NCI-H526 treated with DMSO at 0.1 percent for 48 hours (cell line): ENCODE data around the gene NAP1L1.
A peak's percentile ranks its signal among the peaks of the same experiment; 100 is the strongest.

ENCODE experiments used
- DNase-seq: peaks from one replicate; lab custom pipeline; 2025; lab: John Stamatoyannopoulos, UW

Gene NAP1L1

DNA sequence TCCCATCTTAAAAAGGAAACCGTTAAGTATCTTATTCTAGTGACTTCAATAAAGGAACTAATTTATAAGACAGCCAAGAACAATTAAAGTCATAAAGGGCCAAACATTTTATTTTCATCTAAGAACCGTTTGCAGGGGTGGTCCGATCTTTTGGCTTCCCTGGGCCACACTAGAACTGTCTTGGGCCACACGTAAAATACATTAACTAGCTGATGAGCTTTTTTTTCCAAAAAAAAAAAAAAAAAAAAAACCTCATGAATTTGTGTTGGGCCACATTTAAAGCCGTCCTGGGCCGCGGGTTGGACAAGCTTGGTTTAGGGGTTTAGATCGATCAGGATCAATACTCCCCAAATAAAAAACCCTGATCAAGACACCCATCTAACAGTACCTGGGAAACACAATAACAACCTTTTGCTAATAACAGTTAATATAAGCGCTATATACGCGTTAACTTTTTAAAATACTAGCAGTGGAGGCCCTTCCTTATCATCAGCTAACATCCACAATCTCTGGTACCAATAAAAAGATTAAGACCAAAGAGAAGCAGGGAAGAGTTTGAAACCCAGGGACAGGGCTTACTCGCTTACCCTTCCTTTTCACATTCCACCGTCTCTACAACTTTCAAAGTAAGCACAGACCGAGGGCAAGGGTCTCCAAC lies 1.1 kb downstream of the NAP1L1 start:
- peak; percentile 64 for DNase-seq

DNA sequence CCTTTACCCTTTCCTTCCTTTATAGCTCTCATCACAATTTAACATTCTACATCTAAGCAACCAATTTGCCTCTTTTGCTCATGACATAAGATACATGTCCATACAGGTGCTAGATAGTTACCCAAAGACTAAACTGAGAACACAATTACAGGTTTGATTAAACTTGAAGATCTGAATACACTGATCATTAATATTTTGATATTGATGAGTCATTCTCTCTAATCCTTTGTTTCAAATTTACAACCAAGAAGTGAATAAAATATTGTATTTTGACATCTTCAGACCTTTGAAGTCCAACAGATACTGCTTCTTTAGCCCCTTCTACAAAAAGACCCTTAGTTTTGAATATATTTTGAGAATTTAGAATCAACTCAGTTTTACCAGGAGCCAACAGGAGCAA lies 2.6 kb downstream of the NAP1L1 start:
- no peak for DNase-seq

DNA sequence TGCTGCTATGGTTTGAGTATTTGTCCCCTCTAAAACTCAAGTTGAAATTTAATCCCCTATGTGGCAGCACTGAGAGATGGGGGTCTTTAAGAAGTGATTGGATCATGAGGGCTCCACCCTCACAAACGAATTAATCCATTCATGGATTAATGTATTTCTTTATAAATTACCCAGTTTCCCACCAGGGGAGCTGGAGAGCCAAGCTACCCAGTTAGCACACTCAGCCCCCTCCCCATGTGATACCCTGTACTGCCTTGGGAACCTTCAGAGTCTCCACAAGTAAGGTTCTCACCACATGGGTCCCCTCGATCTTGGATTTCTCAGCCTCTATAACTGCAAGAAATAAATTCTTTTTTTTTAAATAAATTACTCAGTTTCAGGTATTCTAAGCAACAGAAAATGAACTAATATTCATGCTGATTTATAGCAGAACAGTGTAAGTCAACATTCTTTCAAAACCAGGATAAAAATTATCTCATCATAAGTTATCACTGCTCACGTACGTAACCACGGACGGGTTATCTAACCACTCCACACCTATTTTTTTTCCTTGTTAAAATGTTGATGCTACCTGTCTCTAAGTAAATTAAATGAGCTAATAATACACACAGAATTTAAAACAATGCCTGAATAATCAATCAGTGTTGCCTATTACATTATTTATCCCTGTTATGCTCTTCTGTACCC lies 3.6 kb downstream of the NAP1L1 start:
- peak; percentile 55 for DNase-seq

DNA sequence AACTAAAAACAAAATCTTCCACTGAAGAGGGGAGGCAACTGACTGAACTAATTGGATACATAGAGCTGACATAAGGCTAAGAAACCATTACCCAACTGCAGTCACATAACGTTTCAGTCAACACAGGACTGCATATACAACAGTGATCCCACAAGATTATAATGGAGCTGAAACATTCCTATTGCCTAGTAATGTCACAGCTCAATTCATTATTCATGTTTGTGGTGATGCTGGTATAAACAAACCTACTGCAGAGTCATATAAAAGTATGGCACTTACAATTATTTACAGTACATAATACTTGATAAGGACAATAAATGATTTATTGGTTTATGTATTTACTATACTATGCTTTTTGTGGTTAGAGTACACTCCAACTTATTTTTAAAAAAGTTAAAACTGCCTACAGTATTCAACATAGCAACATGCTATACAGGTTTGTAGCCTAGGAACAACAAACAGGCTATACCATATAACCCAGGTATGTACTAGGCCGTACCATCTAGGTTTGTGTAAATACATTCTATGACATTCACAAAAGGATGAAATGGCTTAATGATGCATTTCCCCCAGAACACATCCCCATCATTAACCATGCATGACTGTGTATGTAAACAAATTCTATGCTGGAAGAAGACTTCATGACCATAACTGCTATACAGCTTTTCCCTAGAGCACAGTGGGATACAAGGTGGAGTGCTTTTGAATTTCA lies 4.3 kb downstream of the NAP1L1 start:
- DNase-seq: peak; percentile 68

DNA sequence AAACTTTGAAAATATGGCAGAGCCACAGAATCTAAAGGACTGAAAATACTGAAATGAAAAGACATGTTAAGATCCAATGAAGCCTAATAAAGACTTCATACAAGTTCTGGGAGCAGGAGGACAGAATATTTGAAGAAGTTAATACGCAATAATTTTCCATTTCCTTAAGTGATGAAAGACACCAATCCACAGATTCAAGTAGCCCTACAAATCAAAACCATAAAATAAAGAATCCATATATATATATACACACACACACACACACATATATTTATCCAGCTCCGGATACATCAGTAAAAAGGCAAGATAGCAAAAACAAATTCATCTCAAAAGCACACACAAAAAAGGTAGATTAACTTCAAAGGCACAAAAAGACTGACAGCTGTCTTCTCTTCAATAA lies 5.7 kb downstream of the NAP1L1 start:
- DNase-seq: no peak

DNA sequence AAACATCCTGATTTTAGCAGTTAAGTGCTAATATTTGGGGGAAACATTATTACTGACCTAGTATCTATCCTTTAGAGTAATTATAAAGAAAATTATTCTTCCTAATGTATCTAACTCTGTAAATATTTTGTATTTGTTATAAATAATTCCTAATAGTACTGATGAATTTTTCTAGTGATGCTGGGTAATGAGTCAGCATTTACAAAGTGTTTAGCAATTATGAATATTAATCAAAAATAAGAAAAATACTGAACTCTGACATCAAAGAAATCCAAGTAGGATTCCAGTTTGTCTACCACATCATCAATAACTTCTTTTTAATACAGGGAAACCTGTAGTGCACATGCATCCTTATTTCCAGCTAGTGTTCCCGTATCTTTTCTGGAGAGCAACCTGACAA lies 9.0 kb downstream of the NAP1L1 start:
- no peak for DNase-seq

DNA sequence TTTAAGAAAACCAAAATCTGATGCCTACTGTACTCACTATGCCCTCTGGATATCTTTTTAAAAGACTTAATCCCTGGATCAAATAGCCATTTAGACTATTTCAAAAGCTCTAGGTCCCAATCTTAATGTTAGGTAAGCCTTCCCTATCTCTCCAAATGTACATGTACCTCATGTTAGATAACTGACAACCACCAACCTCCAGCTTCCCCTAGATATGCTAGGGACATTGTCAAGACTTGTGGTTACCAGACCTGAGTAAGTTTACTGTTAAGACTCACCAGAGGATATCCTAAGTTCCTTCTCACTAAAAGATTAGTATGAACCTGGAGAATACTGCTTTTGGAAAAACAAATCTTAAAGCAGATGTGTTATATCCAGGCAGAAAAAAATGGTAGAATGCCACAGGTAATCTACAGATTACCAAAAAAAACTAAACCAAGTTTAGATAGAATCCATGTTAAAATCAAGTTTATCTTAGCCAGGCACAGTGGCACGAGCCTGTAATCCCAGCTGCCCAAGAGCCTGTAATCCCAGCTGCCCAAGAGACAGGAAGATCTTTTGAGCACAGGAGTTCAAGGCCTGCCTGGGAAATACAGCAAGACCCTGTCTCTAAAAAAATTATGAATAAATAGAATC lies 9.7 kb downstream of the NAP1L1 start:
- DNase-seq: no peak

DNA sequence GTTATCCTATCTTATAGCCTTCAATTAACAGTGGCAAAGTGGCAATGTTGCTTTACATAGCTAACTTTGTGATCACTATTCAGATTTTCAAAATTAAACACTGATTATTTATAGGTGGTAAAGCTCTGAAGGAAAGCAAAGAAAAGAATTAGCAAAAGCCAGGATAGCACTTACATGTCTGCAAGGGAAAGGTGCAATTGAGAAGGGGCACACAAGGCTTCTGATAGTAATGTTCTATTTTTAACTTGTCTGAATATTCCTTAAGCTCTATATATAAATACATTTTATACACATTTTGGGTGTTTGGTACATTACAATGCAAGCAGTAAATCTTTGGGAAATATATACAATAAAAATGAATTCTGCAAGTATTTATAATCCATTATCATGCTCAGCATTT lies 10.9 kb downstream of the NAP1L1 start:
- DNase-seq: no peak

DNA sequence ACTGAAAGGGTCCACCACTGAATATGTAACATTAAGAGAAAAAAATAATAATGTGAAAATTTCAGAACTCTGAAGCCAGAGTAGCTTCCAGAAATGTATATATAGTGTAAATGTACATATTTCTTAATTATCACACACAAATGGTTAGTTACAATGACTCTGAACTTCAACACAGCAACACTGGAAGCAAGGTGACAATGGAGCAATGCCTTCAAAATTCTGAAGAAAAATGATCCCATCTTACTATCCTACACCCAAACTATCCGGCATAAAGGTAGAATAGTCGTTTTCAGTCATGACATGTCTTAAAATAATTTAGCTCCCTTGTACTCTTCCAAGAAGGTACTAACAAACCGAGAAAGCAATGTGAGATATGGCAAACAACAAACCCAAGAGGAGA lies 11.9 kb downstream of the NAP1L1 start:
- DNase-seq: no peak

DNA sequence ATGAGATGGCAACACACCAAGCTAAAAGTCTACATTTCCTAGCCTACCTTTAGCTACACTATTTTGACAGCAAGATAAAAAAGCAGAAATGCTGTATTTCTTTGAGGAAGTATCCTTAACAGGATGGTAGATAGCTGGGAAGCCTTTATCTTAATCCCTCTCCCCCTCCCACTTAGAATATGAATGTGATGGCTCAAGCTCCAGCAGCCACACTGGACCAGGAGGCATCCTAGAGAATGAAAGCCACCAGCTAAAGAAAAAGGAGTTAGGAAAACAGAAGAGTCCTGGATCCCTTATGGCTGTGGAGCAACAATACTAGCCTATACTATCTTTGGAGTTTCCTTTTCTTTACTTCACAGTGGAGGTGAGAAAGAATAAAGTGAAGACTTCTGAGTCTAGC lies 15.1 kb downstream of the NAP1L1 start:
- DNase-seq: no peak

DNA sequence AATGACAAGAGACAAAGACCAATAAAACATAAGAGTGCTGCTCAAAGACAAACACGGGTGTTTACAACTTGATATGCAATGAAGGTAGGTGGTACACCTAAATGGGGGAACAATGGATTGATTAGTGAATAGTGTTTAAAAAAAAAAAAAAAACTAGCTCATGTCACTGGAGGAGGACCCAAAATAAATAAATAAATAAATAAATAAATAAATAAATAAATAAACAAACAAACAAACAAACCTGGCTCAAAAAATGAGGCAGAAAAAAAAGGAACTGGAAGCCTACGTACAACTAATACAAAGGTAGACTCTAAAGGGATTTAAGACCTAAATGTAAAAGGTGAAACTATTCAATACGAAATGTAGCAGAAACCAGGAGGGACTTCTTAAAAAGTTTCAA lies 18.6 kb downstream of the NAP1L1 start:
- no peak for DNase-seq

DNA sequence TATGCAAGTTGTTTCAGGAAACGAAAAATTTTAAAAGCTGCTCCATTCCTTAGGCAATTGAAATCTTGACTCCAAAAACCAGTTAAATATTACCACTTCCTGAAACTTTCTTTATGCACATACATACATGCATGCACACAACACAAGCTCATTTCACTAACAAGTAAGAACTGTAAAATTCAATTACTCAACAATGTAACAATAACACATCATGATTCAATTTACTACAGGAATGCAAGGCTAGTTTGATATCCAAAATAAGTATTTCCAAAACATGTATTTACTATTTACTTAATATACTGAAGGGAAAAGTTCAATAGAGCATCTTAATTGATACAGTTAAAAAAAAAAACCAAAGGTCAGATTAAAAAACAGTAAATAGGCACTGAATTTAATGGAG lies 19.6 kb downstream of the NAP1L1 start:
- no peak for DNase-seq

DNA sequence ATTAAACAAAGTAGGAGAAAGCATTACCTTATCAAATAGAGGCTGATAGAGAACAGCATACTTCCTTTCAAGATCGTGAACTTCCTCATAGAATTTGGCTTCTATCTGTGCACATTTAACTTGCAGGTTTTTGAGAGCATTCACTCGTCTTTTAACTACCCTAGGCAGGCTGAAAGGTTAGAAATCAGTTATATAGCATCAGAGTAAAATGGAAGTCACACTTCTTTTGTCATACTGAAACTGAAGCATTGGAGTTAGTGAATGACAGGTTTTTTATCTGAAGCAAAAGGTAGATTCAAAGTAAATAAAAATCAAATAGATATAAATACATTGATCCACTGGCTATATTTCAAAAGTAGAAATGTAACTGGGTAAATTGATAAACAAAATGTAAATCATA lies 24.4 kb downstream of the NAP1L1 start:
- no peak for DNase-seq

DNA sequence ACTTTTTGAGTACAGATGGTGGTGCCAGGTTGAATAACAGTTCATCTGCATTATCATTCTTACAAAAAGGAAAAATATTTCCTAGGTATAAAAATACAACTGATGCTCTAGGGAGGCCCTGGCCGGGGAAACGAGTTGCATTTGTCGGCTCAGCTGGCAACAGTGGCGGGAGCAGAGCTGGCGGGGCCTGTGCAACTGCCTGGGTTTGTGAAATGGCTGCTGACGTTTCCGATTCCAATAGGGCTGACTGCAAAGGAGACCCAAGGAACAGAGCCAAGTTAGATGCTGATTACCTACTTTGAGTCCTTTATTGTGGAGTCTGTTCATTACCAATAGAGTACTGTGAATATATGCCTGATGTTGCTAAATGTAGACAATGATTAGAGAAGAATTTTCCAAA lies 27.2 kb downstream of the NAP1L1 start:
- no peak for DNase-seq

DNA sequence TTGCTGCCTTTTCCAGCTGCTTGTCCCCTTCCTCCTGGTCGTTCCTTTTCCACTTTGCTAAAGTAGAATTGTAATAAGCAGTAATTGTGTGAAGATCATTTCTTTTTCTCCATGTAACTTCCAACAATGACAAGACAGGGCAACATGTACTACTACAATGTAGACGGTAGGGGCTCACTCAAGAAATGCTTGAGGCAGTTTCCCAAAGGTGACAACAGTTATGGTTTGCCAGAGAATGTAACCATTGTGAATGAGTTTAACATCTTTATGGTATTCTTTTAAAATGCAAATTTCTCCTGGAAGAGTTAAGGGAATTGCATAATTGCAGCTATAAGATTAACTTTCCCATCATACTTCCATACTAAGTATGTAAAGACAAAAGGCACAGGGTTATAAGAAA lies 29.1 kb downstream of the NAP1L1 start:
- no peak for DNase-seq

DNA sequence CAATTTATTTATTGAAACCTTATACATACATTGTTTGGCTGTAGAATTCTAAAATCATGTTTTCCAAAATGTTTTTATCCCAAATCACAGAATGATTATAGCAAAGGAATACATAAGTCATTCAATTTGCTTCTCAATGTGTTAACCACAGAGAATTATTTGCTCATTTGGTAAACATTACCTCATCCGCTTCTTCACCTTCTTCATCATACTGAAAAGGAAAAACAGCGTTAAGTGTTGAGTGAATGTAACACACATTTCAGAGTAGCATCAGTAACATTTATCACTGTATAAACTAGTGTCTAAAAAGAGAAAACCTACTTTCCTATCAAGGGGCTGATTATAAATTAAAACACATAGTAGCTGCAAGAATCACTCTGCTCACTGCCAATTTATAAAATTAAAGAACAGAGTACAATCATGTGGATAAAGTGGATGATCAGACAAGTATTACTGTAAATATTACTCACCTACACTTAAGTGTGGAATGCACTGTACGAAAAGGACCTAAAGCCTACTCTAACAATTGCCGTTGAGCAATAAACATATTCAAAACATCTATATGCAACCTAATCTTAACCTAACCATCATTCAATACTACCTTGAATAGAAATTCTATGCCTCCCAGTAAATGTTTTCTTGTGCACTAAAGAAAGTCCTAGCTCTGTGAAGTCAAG lies 34.8 kb downstream of the NAP1L1 start:
- no peak for DNase-seq

DNA sequence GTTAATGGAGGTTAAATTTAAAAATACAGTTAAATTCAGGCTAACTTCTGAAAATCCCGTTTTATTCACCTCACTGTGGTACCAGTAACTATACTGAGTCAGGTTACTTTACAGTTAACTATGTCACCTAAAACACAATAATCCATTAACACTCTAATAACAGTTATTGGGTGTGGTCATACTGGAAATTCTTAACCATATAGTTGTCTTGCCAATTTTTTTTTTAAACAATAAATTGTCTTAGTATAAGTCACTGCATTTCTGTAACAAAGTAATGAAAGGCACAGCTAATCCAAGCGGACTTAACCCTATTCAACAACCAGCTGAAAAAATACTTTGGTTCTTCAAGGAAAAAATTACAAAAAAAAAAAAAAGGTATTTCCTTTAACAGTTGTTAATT lies 36.7 kb downstream of the NAP1L1 start:
- DNase-seq: no peak

DNA sequence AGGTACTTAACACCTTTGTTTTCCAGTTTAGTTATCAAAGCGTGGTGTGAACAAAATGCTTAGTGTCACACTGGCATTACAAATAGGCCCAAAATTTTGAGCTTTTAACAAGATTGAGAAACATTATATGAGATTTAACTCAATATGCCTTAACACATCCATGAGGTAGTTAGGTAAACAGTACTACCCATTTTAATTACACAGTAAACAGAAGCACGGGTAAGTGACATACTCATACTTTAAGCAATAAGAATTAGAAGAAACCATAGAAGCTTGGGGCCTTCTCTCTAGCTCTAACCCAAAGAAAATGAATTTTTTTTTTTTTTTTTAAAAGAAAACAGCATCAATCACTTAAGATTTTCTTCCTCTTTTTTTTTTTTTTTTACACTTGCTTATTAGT lies 37.4 kb downstream of the NAP1L1 start:
- no peak for DNase-seq

DNA sequence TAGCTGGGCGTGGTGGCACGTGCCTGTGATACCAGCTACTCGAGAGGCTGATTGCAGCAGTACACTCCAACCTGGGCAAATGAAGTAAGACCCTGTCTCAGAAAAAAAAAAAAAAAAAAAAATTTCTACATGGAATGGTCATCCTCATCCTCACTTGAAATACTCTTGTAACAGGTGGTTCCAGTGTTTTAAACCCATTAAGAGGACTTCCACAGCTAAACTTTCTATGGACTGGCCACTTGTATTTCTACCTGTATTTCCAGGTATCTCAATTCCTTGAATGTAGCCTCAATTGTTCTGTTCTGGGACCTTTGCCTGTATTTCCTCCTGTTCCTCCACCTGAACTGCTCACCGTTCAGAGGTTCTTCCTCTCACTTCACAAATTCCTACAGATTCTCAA lies 41.1 kb downstream of the NAP1L1 start:
- no peak for DNase-seq

DNA sequence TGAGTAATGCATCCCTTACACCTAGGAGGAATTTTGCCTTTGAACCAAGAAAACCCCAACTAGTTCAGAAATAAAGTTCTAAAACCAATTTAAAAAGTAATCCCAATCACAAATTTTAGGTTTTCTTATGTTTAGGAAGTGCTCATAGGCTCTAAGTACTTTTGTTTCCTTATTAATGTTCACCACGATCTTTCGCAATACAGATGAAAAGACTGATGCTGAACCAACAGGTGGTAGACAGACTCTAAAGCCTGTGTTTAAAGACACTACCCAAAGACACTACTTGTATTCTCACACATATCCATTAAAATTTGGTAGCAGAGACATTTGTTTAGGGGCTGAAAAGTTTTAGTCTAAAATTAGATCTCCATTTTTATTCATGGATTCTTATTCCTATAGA lies 42.3 kb downstream of the NAP1L1 start:
- DNase-seq: no peak

DNA sequence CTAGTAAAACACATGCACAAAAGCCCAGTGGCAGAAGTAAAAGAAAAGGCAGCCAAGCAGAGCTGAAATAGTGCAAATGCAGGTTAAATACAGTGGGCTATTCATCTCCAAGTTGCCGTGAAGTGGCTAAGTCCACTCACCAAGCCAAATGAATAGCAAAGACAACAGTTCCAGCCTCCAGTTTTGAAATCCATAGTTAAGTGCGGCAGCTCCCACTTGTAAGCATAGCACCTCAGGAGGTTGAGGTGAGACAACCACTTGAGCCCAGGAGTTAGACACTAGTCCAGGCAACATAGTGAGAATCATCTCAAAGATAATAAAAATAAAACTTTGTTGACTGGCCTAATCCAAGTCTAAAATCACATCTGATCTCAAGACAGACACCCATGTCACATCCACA lies 43.1 kb downstream of the NAP1L1 start:
- no peak for DNase-seq

DNA sequence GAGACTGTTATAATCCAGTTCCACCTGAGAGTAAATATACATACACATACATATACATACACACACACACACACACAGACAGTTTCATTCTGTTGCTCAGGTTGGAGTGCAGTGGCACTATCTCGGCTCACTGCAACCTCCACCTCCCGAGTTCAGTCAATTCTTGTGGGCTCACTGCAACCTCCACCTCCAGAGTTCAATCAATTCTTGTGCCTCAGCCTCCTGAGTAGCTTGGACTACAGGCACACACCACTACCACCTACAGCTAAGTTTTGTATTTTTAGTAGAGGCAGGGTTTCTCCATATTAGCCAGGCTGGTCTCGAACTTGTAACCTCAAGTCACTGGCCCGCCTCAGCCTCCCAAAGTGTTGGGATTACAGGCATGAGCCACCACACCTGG lies 44.0 kb downstream of the NAP1L1 start:
- no peak for DNase-seq
